HG02610 (cell line): Measurements from ENCODE around the gene CEP192.
"Not testable (repeated sequence)": the region's sequence is repeated elsewhere in the genome, so short reads cannot be mapped to it uniquely, and the experiment has no call there.

Source experiments
- ATAC-seq: cut with Tn5 transposase; IDR thresholded peaks from one replicate; pipeline ENCODE4 v1.9.1; 2021; ENCODE audit warnings: mild to moderate bottlenecking, moderate library complexity; ENCODE audit not compliant: unreplicated experiment

CEP192 gene

GRCh38 chr18:13028869-13029268 lies 37.7 kb downstream of the CEP192 start:
- no peak for ATAC-seq

DNA sequence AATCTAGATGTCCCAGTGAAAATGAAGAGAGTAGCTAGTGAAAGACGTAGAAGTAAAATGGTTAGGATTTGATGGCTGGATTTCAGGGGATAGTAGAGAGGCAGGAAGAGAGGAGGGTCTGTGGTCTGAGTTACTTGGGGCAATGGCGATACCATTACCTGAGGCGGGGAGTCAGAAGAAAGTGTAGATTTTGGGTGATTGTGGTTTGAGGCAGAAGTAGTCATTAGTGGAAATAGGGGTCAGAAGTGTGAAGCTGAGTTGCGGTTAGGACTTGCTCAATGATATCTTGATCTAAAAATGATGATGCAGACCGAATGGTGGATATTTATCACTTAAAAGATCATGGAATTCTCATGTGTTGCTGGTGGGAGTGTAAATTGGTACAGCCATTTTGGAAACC lies 41.0 kb downstream of the CEP192 start:
- no peak for ATAC-seq

DNA sequence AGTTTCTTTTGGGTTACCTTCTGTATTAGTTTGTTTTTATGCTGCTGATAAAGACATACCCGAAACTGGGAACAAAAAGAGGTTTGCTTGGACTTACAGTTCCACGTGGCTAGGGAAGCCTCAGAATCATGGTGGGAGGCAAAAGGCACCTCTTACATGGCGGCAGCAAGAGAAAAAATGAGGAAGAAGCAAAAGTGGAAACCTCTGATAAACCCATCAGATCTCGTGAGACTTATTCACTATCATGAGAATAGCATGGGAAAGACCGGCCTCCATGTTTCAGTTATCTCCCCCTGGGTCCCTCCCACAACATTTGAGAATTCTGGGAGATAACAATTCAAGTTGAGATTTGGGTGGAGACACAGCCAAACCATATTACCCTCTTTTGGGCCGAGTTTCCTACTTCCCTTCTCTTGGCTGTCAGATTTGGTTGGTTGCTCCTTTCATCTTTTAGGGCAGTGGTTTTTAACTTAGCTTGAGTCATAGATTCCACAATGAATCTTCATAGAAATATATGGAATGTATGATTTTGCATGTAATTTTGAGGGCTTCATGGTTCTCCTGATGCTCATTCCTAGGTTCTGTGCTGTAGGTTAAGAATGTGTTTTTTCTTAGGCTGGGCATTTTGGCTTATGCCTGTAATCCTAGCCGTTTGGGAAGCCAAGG lies 44.2 kb downstream of the CEP192 start:
- no peak for ATAC-seq

GRCh38 chr18:13036622-13037320 lies 45.6 kb downstream of the CEP192 start:
- no peak for ATAC-seq

GRCh38 chr18:13039806-13040205 lies 48.6 kb downstream of the CEP192 start:
- ATAC-seq, result no peak

DNA sequence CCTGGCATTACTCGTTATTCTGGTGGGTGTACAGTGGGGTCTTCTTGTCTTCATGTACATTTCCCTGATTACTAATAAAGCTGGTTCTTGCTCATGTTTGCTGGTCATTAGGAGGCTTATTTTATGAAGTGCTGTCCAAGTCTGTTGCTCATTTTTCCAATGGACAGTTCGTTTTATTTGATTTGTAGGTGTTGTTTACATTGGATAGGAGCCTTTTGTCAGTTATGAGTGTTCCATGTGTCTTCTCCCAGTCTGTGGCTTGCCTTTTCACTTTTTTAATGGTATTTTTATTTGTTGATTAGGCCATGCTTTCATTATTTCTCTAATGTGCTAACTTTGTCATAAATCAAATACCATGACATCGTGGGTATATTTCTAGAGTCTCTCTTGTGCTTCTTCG lies 51.9 kb downstream of the CEP192 start:
- no peak for ATAC-seq

DNA sequence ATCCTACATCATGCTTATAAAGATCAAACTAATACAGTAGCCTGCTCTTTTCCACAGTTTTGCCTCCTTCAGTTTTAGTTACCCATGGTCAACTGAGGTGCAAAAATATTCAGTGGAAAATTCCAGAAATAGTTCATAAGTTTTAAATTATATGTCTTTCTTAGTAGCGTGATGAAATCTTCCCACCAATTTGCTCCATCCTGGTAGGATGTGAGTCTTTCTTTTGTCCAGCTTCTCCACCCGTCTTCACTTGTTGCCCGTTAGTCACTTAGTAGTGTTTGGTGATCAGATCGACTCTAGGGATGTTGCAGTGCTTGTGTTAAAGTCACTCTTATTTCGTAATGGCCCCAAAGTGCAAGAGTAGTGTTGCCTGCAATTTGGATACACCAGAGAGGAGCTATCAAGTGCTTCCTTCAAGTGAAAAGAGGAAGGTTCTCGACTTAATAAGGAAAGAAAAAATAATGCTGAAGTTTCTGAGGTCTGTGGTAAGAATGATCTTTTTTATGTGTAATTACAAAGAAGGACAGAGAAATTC lies 57.0 kb downstream of the CEP192 start:
- ATAC-seq, result no peak

DNA sequence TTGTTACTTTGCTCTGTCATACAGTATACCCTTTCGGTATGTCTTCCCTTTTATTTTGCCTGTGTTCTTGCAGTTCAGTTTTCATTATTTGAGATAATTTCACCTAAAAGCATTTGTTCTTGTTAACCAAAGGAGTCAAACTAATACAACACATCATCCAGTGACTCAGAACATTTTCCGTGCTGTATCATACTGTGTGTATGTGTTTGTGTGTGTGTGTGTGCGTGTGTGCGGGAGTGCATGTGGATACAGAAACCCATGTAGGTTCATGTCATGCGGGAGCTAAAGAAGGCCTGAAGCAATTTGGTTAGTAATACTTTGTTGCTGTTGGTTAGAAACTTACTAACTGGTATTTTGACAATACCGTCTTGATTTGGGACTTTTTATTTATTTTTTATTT lies 60.0 kb downstream of the CEP192 start:
- ATAC-seq, result no peak

DNA sequence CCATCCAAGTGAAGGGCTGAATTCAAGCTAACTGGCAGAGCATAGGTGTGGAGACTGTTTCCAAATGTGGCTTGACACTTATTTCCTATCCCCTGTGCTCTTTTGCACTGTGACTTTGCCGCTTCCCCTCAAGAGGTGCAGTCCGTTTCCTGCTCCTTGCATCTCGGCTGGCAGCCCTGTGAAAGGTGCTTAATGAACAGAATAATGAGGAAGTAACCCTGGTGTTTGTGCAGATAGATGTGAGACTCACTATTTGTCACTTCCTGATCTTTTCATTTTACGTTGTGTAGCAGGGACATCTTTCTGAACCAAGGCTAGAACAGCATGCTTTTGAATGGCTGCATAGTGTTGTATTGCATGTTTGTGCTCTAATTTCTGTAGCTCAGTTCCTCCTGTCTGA lies 60.8 kb downstream of the CEP192 start:
- ATAC-seq, result peak; percentile 46

- ATAC-seq, result no peak
Measured at GRCh38 chr18:13054336-13054735, 63.2 kb downstream of the CEP192 start.

DNA sequence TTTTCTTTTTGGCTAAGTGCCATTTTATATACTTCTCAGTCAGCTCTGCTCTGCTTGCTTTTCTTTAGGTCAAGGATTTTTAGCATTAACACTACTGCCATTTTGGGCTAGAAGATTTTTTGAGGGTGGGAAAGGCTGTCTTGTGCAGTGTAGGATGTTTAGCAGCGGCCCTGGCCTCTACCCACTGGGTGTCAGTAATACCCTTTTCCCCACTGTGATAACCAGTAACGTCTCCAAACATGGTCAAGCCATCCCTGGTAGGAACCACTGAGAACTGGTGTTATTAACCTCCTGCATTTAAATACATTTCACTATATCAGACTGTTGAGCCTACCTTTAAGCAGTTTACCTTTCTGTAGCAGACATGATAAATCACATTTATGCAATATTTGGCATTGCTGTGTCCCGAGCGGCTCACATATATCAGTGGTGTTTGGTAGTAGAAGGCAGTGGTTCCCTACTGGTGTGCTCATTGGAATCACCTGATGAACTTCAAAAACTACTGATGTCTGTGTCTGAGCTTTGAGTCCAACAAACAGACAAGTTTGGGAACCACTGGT lies 70.5 kb downstream of the CEP192 start:
- ATAC-seq, result no peak

GRCh38 chr18:13067124-13067523 lies 76.0 kb downstream of the CEP192 start:
- peak; percentile 38 for ATAC-seq

DNA sequence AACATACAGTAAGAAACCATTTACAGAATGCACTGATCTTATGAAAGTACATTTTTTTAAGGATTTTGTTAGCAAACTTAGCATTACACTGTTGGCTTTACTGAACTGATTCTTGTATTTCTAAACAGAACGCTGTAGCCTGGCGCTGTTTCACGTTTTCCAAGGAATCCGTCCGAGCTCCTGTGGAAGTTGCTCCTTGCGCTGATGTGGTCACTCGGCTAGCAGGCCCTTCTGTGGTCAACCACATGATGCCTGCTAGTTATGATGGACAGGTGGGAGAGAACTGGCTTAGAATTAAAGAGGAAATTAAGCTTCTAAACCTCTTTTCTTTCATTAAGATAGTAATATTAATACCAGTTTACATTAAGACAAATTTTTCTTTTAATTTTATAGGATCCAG lies 76.8 kb downstream of the CEP192 start:
- no peak for ATAC-seq

- no peak for ATAC-seq
Measured at GRCh38 chr18:13070460-13070859, 79.3 kb downstream of the CEP192 start.

DNA sequence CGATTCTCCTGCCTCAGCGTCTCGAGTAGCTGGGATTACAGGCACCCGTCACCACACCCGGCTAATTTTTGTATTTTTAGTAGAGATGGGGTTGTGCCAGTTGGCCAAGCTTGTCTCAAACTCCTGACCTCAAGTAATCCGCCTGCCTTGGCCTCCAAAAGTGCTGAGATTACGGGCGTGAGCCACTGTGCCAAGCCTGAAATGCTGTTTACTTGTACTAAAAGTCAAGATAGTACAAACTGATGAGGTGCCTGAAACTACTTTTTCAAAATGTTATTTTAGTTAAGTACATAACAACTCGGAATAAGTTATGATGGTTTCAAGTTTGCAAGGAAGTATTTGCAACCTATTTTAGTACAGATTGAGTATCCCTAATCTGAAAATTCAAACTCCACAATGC lies 85.7 kb downstream of the CEP192 start:
- ATAC-seq, result no peak

GRCh38 chr18:13077473-13077872 lies 86.3 kb downstream of the CEP192 start:
- no peak for ATAC-seq

DNA sequence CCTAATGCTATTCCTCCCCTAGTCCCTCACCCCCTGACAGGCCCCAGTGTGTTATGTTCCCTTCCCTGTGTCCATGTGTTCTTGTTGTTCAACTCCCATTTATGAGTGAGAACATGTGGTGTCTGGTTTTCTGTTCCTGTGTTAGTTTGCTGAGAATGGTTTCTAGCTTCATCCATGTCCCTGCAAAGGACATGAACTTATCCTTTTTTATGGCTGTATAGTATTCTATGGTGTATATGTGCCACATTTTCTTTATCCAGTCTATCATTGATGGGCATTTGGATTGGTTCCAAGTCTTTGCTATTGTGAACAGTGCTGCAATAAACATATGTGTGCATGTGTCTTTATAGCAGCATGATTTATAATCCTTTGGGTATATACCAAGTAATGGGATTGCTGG lies 86.9 kb downstream of the CEP192 start:
- not testable (repeated sequence) for ATAC-seq

GRCh38 chr18:13086906-13087305 lies 95.7 kb downstream of the CEP192 start:
- ATAC-seq, result no peak

GRCh38 chr18:13095466-13095865 lies 104.3 kb downstream of the CEP192 start:
- ATAC-seq, result no peak

- no peak for ATAC-seq
Measured at GRCh38 chr18:13096232-13096631, 105.1 kb downstream of the CEP192 start.

DNA sequence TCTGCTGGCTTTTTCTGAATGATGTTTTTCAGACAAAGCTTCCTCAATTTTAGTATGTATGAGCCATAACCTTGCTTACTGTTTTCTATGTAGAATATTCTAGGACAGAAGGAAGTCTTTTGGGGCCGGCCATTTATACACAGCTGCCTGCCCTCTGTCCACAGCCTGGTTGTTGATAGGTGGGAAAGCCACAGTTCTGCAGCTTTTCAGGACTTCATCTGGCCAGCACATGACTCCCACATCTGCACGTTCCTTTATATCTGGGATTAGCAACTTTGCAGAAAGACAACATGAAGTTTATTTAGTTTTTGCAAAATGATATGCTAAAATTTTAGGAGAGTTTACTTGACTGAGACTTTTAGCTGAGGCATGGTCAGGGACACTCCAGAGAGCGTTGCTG lies 105.6 kb downstream of the CEP192 start:
- no peak for ATAC-seq

DNA sequence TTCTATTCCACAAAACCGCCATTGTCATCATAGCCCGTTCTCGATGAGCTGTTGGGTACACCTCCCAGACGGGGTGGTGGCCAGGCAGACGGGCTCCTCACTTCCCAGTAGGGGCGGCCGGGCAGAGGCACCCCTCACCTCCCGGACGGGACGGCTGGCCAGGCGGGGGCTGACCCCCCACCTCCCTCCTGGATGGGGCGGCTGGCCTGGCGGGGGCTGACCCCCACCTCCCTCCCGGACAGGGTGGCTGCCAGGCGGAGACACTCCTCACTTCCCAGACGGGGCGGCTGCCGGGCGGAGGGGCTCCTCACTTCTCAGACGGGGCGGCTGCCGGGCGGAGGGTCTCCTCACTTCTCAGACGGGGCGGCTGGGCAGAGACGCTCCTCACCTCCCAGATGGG lies 106.9 kb downstream of the CEP192 start:
- not testable (repeated sequence) for ATAC-seq
